HG03442 (cell line): ENCODE measurements around the gene POU2F3.

Source experiments
- ATAC-seq: cut with Tn5 transposase; IDR thresholded peaks from one replicate; pipeline ENCODE4 v1.9.1; 2021; ENCODE audit warnings: mild to moderate bottlenecking, moderate library complexity; ENCODE audit not compliant: unreplicated experiment

The POU2F3 gene

DNA sequence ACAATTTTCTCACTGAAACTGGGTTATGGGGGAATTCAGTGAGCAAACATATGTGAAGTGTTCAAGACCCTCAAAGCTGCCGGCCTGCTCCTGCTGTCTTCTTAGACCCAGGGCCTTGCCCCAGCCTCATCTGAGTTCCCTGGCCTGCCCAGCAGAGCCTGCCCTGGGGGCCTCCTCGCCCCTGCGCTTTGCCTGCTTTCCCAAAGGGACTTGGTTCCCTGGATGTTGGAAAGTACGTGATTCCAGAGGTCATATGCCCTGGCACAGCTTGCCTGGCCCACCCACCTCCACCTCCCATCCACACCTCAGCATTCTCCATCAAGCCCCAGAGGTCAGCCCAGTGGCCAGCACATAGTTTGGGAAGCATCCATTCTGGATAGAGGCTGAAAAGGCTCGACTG is 13.7 kb upstream of the POU2F3 start:
- ATAC-seq, result no peak

DNA sequence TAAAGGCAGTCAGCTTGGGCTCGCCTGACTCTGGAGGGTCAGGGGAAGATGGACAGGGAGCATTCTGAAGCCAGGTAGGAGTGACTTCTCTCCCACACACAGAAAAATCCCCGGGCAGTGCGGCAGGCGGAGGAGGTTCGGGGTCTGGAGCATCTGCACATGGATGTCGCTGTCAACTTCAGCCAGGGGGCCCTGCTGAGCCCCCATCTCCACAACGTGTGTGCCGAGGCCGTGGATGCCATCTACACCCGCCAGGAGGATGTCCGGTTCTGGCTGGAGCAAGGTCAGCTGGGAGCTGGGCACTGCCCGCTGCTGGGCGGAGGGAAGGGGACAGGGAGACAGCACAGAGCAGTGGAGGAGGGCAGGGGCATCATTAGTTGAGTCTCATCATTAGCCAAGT is 13.2 kb upstream of the POU2F3 start:
- ATAC-seq, result no peak

DNA sequence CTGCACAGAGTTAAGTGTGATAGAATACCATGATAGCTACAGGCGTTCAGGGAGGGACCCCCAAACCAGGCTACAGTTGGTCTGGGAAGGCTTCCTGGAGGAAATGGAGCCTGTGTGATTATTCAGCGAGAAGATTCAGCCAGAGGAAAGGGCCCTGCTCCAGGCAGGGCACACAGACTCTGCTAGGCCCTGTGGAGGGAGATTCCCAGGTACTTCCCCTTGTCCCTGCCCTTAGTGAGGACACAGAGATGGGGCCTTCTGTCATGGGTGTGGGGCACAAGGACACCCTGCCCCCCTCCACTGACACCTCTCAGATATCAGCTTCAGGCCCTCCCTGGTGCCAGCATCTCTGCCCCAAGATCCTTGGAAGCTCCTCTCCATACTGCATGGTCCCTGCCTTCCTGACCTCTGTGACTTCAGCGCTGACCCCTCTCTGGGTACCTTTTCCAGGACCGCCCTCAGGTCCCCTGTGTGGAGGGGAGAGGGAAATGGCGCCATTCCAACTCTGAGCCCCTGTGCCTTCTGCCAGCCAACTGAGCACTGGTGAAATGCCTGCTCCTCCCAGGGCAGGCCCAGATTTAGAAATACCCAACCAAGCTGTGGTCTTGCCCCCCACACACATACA is 12.6 kb upstream of the POU2F3 start:
- ATAC-seq, result no peak

DNA sequence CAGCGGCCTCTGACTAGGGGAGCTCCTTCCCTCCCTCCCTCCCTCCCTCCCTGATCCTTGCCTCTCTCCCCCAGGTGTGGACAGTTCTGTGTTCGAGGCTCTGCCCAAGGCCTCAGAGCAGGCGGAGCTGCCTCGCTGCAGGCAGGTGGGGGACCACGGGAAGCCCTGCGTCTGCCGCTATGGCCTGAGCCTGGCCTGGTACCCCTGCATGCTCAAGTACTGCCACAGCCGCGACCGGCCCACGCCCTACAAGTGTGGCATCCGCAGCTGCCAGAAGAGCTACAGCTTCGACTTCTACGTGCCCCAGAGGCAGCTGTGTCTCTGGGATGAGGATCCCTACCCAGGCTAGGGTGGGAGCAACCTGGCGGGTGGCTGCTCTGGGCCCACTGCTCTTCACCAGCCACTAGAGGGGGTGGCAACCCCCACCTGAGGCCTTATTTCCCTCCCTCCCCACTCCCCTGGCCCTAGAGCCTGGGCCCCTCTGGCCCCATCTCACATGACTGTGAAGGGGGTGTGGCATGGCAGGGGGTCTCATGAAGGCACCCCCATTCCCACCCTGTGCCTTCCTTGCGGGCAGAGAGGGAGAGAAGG is 11.1 kb upstream of the POU2F3 start:
- ATAC-seq, result no peak

DNA sequence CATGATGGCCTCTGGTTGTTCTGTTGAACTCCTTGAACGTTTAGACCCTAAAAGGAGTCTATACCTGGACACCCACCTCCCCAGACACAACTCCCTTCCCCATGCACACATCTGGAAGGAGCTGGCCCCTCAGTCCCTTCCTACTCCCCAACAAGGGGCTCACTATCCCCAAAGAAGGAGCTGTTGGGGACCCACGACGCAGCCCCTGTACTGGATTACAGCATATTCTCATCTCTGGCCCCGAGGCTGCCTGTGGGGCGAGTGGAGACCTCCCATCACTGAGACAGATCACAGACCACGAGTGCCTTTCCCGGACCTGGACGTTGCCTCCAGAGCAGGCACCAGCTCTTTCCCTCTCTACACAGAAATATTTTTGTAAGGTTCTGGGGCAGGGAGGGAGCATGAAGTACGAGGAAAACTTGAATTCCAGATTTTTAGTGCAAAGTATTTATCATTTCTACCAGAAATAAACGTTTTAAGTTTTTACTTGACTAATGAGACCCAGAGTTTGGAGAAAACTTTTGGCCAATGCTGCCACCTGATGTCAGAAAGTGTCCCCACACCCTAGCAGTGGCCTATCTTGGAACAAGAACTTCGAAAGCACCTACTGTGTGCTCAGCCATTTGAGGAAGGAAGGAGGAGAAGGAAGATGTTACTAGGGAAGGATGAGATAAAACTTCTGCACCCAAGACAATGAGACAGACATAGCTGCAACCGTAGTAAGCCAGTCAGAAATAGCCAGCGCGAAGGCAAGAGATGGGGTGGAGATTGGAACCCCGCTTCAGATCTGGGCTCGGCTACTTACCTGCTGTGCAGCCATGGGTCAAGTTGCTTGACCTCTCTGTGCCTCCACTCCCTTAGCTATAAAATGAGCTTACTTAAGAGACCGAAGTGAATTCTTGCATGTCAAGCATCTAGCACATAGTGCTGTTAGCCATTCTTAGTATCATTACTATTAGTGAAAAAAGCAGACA is 10.2 kb upstream of the POU2F3 start:
- no peak for ATAC-seq

DNA sequence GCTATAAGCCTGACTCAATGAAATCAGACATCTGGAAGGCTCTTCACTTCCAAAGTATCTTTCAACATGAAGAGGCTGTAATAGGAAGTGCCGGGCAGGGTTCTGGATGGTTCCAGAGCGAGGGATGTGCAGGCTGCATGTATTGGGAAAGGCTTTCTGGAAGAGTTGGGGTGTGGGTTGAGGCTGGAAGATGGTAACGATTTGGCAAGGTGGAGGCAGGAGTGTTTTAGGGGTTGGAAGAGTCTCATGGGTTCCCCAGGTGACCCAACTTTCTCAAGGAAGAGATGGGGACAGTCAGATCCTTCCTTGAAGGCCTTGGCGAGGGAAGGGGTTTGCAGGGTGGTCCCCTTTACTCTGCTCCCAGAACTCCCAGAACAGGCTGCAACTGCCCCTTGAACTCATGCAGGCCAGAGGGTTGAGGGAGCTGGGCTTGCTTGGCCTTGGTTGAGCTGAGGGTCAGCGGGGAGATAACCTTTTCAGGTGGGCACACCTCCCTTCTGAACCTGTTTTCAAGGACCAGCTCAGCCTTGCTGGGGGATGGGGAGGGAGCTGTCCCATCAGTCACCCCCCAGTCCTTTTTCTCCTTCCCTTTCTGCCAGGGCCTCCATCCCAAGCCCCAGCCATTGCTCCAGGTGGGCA is 9.4 kb upstream of the POU2F3 start:
- no peak for ATAC-seq

DNA sequence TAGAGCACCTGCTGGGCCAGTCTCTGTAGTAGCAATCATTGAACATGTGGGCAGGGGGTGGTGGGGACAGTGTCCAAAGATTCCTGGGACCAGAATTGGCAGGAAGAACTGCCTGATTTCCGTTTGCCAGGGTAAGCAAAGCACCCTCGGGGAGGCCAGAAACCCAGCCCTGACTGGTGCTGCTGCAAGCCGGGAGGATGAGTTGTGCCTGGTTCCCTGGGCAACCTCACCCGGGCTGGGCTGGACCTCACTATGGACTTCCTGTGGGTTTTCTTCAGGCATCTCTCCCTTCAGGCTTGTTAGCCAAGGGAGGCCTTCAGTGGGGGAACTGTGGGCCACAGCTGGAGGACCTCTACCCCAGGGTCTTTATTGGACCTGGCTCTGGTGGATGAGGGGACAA is 8.0 kb upstream of the POU2F3 start:
- ATAC-seq, result no peak

DNA sequence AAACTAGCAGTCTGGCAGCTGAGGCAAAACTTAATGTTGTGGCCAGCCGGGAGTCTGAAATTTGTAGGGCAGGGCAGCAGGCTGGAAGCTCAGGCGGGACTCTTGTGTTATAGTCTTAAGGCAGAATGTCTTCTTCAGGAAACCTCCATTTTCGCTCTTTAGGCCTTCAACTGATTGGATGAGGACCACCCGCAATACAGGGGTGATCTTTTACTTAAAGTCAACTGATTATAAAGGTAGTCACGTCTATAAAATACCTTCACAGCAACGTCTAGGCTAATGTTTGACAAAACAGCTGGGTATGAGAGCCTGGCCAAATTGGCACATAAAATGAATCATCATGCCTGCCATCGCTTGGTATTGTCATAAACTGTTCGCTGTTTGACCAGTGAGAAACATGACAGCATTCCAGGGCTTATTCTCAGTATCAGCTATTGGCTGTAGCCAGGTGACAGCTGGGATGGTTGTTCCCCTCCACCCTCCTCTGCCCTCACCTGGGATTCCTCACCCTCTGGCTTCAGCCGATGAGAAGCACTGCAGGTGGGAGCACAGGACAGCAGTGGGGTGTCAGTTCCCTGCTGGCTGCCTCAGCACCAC is 6.6 kb upstream of the POU2F3 start:
- no peak for ATAC-seq

DNA sequence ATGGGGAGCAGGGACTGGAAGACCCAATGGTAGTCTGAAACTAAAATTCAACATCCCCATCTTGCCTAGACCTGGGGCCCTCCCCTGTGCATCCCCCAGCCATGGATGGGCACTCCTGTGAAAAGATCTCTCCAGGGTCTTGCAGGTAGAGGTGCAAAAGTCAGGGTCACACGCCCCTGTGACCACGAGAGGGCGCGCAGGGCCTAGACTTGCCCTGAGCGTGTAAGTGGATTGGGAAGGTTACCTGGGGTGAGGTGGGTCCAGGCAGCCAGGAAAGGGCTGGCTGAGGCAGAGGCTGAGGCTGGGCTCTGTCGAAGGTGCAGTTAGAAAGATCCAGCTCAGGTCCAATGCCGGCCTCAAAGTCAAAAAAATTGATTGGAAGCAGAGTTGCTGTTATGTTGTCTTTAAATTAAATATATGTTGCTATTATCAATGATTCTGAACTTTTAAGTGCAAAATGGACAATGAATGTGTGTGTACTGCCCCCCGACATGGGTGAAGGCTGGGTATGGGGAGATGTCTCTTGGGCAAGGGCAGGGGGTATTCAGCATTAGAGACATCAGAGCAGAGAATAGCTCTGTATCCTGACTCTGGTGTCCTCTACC is 4.8 kb upstream of the POU2F3 start:
- ATAC-seq, result no peak

DNA sequence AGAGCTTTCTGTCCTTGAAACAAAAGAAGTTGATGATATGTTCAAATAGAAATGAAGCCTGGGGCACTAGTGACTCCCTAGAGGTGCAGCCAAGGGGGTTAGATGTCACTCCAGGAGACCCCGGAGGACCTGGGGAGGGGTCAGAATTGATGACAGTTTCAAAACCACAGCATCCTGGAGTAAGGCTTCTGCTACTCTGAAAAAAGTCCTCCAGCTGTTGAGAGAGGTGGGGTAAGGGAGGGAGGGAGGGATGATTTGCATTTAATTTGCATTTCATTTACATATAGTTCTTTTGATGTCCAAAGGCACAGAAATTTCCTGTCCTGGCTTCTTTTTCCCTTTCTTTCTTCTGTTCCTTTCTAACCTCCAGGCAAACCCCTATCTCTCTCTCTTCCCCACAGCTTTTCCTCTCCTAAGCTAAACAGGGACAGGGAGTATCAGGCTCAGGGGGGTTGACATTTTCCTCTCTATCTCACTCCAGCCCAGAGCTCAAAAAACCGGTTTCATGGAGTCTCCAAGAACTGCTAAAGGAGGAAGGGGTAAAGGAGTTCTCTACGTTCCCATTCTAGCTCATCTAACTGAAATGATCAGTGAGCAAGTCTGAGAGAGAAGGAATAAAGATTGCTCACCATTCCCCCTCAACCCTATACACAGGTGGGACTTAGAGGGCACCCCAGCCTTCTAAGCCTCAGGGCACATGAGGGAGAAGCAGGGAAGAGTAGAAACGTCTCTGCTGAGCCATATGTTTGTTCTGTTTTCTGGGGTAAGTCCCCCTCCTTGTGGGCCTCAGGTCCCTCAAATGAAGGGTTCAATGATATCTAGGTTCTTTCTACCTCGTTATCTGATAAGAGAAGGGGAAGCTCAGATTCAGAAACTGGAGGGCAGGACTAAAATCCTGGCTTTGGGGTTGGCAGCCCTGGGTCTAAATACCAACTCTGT is 3.5 kb upstream of the POU2F3 start:
- no peak for ATAC-seq

DNA sequence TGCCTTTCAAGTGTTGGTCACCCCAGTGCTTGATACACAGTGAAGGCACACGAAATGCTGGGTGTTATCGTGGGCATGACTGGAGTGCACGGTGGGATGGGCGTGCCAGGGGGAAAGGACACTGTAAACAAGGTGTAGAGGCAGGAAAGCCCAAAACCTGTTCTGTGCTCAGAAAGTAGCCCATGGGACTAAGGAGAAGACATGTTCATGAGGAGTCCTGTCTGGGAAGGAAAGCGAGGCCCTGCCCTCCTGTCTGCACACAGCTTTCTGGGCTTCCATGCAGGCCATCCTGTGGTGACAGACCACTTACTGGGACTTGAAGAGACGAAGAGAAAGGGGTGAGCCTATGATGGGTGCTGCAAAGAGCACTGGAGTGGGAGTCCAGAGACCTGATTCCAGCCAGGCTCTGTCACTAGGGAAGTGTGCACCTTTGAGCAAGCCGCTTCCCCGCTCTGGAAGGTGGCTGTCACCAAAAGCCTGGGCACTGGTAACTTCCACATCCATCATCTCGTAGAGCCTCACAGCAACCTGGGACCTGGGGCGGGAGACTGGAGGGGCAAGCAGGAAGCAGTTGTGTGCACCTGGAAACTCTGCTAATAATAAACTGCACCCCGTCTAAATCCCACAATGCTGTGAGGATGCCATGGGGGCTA is 846 bp upstream of the POU2F3 start:
- no peak for ATAC-seq

DNA sequence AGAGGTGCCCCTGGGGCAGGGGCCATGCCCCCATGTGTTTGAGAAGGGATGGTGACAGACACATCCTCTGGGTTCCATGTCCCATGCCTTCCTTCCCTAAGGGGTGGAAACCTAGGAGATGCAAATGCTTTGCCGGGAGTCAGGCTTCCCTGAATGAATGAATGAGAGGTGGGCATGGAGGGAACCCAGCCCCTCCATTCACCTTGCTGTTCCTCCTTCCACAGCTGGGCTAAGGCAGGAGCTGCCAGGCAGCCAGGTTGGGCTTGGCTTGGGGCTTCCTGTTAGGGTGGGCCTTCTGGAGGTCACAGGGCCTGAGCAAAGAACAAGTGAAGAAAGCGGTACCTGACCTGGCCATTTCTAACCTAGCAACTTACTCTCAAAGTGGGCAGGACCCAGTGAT is 926 bp downstream of the POU2F3 start:
- ATAC-seq, result no peak

DNA sequence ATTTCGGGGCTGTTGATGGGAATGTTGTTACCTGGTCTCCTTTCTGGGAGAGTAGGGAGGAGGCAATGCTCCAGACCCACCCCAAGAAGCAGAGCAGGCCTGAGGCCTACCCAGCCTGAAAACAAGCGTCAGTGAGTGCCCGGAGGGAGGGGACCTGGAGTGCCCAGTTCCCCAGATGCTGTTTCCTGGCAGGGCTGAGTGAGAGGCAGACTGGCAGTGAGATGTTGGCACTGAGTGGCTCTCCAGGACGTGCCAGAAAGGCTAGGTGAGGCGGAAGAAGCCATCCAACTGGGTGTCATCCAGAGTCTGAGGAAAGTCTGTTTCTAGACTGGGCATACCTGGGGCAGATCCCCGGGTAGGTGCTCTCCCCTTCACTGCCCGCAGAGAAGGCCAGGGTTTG is 1.3 kb downstream of the POU2F3 start:
- no peak for ATAC-seq

DNA sequence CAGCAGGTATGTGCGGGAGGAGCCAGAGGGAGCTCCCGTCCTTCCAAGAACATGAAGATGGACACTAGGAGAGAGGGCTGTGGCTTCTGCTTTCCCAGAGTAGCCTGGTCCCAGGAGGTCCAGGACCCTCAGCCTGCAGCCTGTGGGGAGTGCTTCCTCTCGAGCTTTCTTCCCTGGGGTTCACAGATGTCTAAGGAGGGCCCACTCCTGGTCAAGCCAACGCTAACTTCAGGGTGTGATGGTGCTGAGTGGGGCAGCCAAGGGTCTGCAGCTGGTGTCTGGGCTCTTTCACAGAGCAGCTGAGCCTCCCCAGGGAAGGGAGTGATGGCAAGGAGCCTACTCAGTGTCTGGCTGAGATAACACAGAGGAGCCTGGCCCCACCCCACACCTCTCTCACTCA is 3.3 kb downstream of the POU2F3 start:
- no peak for ATAC-seq

DNA sequence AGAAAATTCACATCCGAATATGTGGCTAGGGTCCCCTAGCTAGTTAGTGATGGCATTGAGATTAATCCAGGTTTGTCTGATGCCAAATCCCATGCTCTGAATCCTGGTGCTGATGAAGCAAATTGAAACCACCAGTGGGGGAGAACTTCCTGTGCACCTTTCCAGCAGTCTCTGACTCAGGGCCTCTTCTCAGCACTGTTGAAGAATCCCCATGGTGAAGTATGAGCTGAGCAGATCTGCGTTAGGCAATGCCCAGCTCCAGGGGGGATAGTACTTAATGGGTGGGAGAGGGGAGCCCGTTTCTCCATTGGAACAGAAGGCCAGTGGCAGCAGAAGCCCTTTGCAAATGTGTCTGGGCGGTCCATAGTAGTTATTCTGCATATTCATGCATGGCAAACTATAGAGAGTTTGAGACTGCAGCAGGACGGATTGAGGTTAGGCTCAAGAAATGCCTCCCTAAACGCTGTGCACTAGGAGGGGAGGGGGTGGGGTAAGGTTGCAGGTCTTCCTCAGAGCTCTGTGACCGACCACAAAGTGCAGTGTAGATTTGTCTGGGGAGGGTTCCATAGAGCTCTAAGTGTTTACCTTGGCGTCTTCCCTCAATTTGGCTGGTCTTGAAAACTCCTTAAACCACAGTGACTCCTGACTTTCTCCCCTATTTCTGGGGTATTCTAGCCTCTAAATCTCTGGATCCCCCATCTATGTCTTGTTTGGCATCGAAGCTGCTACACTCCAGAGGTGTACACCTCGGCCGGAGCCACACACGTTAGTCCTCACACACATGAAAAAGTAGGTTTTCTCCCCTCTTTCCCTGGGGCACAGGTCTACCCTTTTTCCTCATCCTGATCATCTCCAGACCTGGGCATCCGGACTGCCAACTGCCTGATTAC is 4.8 kb downstream of the POU2F3 start:
- ATAC-seq, result no peak

DNA sequence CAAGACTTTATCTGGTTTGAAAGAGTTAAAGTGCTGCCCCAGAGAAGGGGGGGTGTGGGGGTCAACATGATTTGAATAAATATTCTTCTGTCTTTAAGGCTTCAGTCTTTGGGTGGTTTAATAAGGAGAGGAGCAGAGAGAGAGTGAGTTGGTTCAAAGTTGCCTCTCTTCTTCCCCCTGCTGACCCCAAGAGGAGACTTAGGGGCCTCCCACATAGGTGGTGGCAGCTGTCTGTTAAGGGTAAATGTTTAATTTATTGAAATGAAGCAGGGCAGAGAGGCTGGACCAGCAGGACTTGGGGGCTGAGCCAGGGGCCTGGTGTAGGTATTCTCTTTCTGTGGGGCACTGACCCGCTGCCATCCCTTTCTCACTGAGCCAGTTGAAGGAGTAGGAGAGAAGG is 5.5 kb downstream of the POU2F3 start:
- ATAC-seq, result no peak

DNA sequence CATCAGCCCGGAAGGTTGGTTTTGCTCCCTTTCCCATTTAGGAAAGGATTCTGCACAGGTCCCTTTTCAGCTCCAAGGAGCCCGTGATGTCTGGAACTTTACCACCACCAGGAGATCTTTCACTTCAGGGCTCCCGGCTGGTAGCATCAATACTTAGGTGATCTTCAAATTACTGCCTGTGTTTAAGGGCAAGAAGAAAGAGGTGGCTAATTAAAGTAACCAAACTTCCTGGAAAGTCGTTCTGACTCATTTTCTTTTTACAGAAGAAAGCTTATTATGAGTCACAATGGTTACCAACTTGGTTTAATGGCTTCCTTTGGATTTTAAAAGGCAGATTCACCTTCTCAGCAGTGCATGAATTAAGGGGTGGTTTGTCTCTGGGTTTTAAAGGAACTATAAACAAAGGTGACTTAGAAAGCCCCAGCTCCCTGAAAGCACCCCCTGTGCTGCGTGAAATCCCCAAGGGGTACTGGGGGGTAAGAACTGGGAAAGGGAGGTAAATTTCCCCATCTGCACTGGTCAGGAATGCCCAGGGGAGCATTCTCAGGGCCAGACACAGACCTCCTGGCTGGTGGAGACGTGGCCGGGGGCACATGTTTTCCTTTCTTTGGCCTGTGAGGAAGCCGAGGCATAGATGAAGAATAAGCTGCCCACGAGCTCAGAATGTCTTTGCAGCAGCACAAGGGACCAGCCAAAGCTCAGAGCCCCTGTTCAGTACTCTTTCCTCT is 8.8 kb downstream of the POU2F3 start:
- ATAC-seq, result peak; percentile 70
